ENCODE data around the gene SLC25A26. TPM values are rescaled to one million over a fixed set of nuclear protein-coding genes. Genes with fewer than 3 reads are reported as not detected.

SLC25A26 gene
- total and polyA plus RNA-seq, 8 donors: 5.1 to 13.6 (median 9.9) TPM

DNA sequence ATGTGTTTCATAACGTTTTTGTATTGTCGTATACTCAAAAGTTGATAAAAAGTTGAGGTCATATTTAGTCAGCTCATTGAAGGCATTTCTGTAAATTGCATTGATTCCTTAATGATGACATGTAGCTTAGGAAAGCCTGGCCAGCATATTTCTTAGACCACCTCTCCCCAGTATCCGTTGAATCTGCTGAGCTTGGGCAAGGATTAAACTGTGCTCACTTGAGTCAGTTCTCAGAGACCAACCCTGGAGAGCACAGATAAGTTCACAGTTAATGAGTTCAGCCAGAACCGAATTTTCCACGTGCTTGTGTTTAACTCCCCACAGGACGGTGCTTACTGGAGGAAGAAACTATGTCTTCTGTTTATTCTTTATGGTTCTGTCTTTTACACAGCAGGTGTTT, 132.7 kb downstream of the SLC25A26 start:
- no peaks in the 10 kb centered on the region for H3K9me3 ChIP-seq
- H3K36me3 ChIP-seq: no peaks in the 10 kb centered on the region
- DNase-seq (no peak), FAIRE-seq (no peak), ATAC-seq (peak in 1 of 4 donors; percentile 21)
- H3K27me3 ChIP-seq: no peaks in the 10 kb centered on the region
- H3K27ac ChIP-seq: no peak overlapping the region
- peaks cover 0 to 7% (median 5%) of the 10 kb centered on the region in 3 donors for H3K4me1 ChIP-seq
- intact Hi-C loops (cut with DNase I): no loop called here
- 44 to 46% methylated on average over 6 of the region's 6 CpGs for WGBS, 2 donors
- no peak overlapping the region for H3K4me3 ChIP-seq
- TF ChIP-seq, protein P1, sequence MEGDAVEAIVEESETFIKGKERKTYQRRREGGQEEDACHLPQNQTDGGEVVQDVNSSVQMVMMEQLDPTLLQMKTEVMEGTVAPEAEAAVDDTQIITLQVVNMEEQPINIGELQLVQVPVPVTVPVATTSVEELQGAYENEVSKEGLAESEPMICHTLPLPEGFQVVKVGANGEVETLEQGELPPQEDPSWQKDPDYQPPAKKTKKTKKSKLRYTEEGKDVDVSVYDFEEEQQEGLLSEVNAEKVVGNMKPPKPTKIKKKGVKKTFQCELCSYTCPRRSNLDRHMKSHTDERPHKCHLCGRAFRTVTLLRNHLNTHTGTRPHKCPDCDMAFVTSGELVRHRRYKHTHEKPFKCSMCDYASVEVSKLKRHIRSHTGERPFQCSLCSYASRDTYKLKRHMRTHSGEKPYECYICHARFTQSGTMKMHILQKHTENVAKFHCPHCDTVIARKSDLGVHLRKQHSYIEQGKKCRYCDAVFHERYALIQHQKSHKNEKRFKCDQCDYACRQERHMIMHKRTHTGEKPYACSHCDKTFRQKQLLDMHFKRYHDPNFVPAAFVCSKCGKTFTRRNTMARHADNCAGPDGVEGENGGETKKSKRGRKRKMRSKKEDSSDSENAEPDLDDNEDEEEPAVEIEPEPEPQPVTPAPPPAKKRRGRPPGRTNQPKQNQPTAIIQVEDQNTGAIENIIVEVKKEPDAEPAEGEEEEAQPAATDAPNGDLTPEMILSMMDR (IDR thresholded peaks at IDR 0.05): no peak

DNA sequence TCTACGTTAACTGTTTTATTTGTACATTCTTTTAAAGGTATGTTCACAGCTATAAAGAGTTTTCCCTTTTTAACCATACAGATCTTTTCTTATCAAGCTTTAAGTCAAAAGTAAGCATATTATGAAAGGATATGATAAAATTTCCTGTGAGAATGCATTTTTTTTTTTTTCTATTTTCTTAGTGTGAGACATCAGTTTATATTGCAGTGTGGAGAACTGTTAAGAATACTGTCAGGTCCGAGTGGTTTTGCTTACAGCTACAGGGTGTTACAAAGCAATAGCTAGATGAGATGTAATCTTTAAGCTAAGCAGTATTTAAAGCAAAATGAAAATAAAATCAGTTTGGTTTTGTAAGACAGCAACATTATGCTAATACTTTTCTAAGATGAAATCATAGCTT, 133.2 kb downstream of the SLC25A26 start:
- H3K4me3 ChIP-seq: no peak overlapping the region
- no peaks in the 10 kb centered on the region for H3K36me3 ChIP-seq
- H3K4me1 ChIP-seq: peaks cover 0 to 7% (median 5%) of the 10 kb centered on the region in 3 donors
- no peak for FAIRE-seq
- TF ChIP-seq, protein P1 (IDR thresholded peaks at IDR 0.05): no peak
- no peak for ATAC-seq
- no peaks in the 10 kb centered on the region for H3K9me3 ChIP-seq
- no peak overlapping the region for H3K27ac ChIP-seq
- H3K27me3 ChIP-seq: no peaks in the 10 kb centered on the region
- intact Hi-C loops (cut with DNase I): no loop called here
- WGBS, 2 donors: 59 to 63% methylated on average over 2 of the region's 2 CpGs
- no peak for DNase-seq

DNA sequence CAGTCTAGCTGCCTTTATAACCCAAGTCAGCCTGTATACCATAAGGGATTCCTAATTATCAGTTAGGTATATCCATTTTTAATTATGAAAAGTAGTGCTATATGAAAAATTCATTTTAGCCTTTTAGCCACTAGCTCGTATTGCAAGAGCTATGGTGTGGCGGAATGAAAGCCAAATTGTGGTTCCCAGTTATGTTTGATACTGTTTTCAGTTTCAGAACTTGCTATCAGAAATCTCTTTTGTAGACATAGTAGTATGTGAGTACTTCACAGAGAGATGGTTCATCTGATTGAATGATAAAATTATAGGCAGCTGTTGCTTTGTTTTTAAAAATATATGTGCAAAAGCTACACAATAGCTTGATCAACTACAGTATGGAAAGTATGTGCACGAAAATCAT, 134.6 kb downstream of the SLC25A26 start:
- Histone ChIP-seq H3K9me3 (no peaks in the 10 kb centered on the region), H3K4me1 (peaks cover 0 to 7% (median 5%) of the 10 kb centered on the region in 3 donors), H3K36me3 (no peaks in the 10 kb centered on the region), H3K4me3 (no peak overlapping the region), H3K27me3 (no peaks in the 10 kb centered on the region), H3K27ac (no peak overlapping the region)
- intact Hi-C loops (cut with DNase I): no loop called here
- no peak for ATAC-seq
- TF ChIP-seq, protein P1 (IDR thresholded peaks at IDR 0.05): no peak
- FAIRE-seq: no peak
- 94 to 95% methylated on average over 3 of the region's 3 CpGs for WGBS, 2 donors
- DNase-seq: no peak

DNA sequence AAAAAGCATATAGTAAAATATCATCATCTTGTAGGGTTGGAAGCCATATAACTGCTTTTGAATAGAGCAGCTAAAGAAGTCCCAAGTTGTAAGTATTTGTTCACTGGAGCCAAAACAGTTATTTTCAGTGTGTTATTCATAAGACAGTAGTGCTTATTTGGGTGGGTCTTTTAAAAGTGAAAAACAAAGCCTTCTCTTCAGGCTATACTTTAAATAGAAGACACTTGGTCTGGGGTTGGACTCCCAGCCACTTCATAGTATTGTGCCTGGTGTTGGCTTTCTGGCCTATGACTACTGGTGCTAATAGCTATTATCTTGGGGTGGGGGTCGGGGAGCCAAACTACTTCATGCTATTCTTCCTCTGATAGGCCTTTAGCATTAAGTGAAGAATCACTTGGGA, 135.2 kb downstream of the SLC25A26 start:
- H3K4me1 ChIP-seq: peaks cover 0 to 7% (median 5%) of the 10 kb centered on the region in 3 donors
- no peaks in the 10 kb centered on the region for H3K9me3 ChIP-seq
- FAIRE-seq (no peak), DNase-seq (no peak), ATAC-seq (no peak)
- TF ChIP-seq, protein P1 (IDR thresholded peaks at IDR 0.05): no peak
- intact Hi-C loops (cut with DNase I): no loop called here
- H3K27ac ChIP-seq: no peak overlapping the region
- H3K4me3 ChIP-seq: no peak overlapping the region
- H3K36me3 ChIP-seq: no peaks in the 10 kb centered on the region
- WGBS, 2 donors: 77 to 92% methylated on average over 1 of the region's 1 CpG
- no peaks in the 10 kb centered on the region for H3K27me3 ChIP-seq

DNA sequence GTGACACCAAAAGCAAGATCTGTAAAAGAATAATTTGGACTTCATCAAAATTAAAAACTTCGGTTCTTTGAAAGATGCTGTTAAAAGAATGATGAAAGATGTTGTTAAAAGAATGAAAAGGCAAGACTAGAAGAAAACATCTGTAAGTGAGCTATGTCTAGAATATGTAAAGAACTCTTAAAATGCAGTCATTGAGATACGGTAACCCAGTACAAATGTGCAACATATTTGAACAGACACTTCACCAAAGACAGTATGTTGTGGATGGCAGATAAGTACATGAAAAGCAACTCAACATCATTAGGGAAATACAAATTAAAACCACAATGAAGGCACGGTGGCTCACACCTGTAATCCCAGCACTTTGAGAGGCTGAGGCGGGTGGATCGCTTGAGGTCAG, 140.6 kb downstream of the SLC25A26 start:
- FAIRE-seq: peak; percentile 32
- Histone ChIP-seq H3K36me3 (no peaks in the 10 kb centered on the region), H3K27ac (no peak overlapping the region), H3K9me3 (no peaks in the 10 kb centered on the region), H3K27me3 (no peaks in the 10 kb centered on the region), H3K4me1 (no peaks in the 10 kb centered on the region), H3K4me3 (no peak overlapping the region)
- DNase-seq: no peak
- no peak for ATAC-seq
- intact Hi-C loops (cut with DNase I): loop anchor here in 1 of 3 donors (10.0 kb wide), 1 partner anchor 57 kb away; no protein-coding TSS in a partner anchor
- TF ChIP-seq, protein P1 (IDR thresholded peaks at IDR 0.05): no peak
- 97 to 98% methylated on average over 5 of the region's 5 CpGs for WGBS, 2 donors

Measured in pancreas (tissue), 10 donors.